Heart right ventricle (tissue), 16 donors: Measurements from ENCODE around the gene ZNF292. TPM values are rescaled to one million over a fixed set of nuclear protein-coding genes. Genes with fewer than 3 reads are reported as not detected.
"Not testable (repeated sequence)": the region's sequence is repeated elsewhere in the genome, so short reads cannot be mapped to it uniquely, and the experiment has no call there.

Experiments
- ATAC-seq, 8 donors: fragments of 200-7000 bp; cut with Tn5 transposase; one replicate each; pipeline ENCODE4 v1.9.1; 2020; ENCODE audit warnings: mild to moderate bottlenecking in 8 of 8, moderate library complexity in 8 of 8, moderate number of reproducible peaks in 1 of 8
- DNase-seq, 2 donors: peaks; one replicate each; pipeline ENCODE4 v3.0.0-alpha.2; 2020
- H3K27ac ChIP-seq, 10 donors: fragments of 200-600 bp; sonication (generic) in 2 of 10; one replicate each; pipeline versions ENCODE4 v1.5.0 to v1.8.0; 2020 to 2022; ENCODE audit warnings: mild to moderate bottlenecking in 3 of 10
- H3K27me3 ChIP-seq, 7 donors: fragments of 200-600 bp; one replicate each; pipeline ENCODE4 v1.8.0; 2021 to 2022; ENCODE audit warnings: mild to moderate bottlenecking in 2 of 7
- H3K36me3 ChIP-seq, 9 donors: fragments of 200-600 bp; sonication (generic) in 1 of 9; one replicate each; pipeline versions ENCODE4 v1.5.0 to v1.8.0; 2020 to 2022; ENCODE audit warnings: mild to moderate bottlenecking in 2 of 9
- H3K4me1 ChIP-seq, 9 donors: fragments of 200-600 bp; sonication (generic) in 1 of 9; one replicate each; pipeline versions ENCODE4 v1.5.0 to v1.8.0; 2020 to 2022; ENCODE audit warnings: mild to moderate bottlenecking in 4 of 9
- H3K4me3 ChIP-seq, 10 donors: fragments of 200-600 bp; sonication (generic) in 2 of 10; one replicate each; pipeline versions ENCODE4 v1.5.0 to v1.8.0; 2020 to 2022; ENCODE audit warnings: mild to moderate bottlenecking in 7 of 10, moderate library complexity in 2 of 10
- H3K9me3 ChIP-seq, 11 donors: fragments of 200-600 bp in 10 of 11; sonication (generic) in 2 of 11; one replicate each; pipeline versions ENCODE4 v1.5.0 to v1.8.0; 2013 to 2022; ENCODE audit warnings: mild to moderate bottlenecking in 2 of 11, control low read depth in 1 of 11, moderate library complexity in 1 of 11
- WGBS, 2 donors: extraction: QIAGEN DNeasy Blood & Tissue Kit; methylation state at CpG; one replicate each; pipeline ENCODE4 v1.1.7; 2013; ENCODE audit warnings: inconsistent platforms in 1 of 2; 5-methylcytosine and 5-hydroxymethylcytosine counted together
- intact Hi-C, 10 donors: fragments of 100-400 bp; cut with DNase I; formaldehyde crosslinking; loops; one replicate each; pipeline versions ENCODE4 v1.11.1 to v1.14.2; 2022
- polyA plus RNA-seq, 2 donors: library from polyadenylated mRNA; stranded (reverse); fragments of 200-250 nt; gene quantifications; one replicate each; pipeline ENCODE4 v1.2.3, GENCODE V29; 2013
- total RNA-seq, 10 donors: library from RNA; stranded (reverse); fragmentation: NEBNext Ultra II Directional in 3 of 10; extraction: Animal tissue kit (Norgen Biotek cat#: 25700) in 3 of 10; gene quantifications; one replicate each; pipeline versions ENCODE4 v1.2.1 to v1.2.4, GENCODE V29; 2021 to 2023
- TF ChIP-seq, protein P1 (sequence below), 9 donors: fragments of 200-600 bp; sonication (generic) in 2 of 9; IDR thresholded peaks; one replicate each; pipeline versions ENCODE4 v1.5.0 to v1.8.0; 2021 to 2022; ENCODE audit warnings: antibody characterized with exemption in 9 of 9, mild to moderate bottlenecking in 5 of 9, moderate library complexity in 1 of 9
- donor health status: Arrhythmogenic right ventricular cardiomyopathy.
- donor health status: ischemic (EF 13 %, LVEDD 7.1; RV severe dilation, severe dysfunction).
- donor health status: healthy with polysubstance abuse.
- donor health status: DM: no; HTN: yes; CAD: no.
- donor health status: DM: no; HTN: no; CAD: no.
- donor health status: ischemic (EF 25% LVEDD 6.9; RV normal size, moderate dysfunction).
- donor health status: ischemic (EF 25% LVEDD 5.7; RV mildly dilated, moderate dysfunction).
- donor health status: healthy.
- donor health status: DM: yes; HTN: yes; CAD: no.
- donor health status: Ischemic cardiomyopathy.
- donor health status: ischemic (EF 35%, LVEDD 5.7; RV mildly dilated, moderate dysfunction).
- donor health status: nonischemic (EF 11% LVEDD 7.7; RV severe dilation, severe dysfunction).
- donor health status: DM: yes; HTN: yes; CAD: no.
- donor health status: PGD.
- donor health status: ischemic (EF 29% LVEDD 5.4; RV normal size, mild dysfunction).
- donor health status: nonischemic (EF 23%, LVEDD 6.1; RV moderate dilation, normal function).

The ZNF292 gene
- total and polyA plus RNA-seq, 12 donors: 1.9 to 38.2 (median 31.3) TPM

DNA sequence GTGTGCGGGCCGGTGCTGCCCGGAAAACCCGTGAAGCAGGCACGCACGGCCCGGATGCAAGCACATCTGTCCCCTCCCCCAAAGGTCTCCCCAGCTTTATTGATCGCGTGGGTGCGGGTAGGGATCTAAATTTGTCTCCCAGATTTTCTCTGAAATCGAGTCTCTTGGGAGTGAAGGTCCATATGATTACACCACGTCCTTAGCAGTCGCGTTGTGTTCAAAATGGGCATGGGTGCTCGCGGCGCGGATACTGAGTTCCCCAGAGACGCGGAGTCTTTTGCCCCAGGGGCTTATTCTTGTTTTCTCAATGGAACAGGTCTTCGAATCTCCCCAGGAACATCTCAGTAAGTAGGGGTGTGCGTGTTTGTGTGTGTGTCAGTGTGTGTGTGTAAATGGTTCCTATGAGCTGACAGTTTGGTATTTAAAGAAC, 2.8 kb upstream of the ZNF292 start:
- Histone ChIP-seq H3K4me1 (peaks cover 0 to 50% (median 37%) of the 10 kb centered on the region in 9 donors), H3K27ac (peak overlapping the region; percentile 70 to 95 (median 90)), H3K27me3 (no peaks in the 10 kb centered on the region), H3K9me3 (no peaks in the 10 kb centered on the region), H3K36me3 (no peaks in the 10 kb centered on the region), H3K4me3 (peak overlapping the region; percentile 57 to 78 (median 72))
- 11 to 14% methylated on average over 22 of the region's 22 CpGs for WGBS, 2 donors
- TF ChIP-seq, protein P1, sequence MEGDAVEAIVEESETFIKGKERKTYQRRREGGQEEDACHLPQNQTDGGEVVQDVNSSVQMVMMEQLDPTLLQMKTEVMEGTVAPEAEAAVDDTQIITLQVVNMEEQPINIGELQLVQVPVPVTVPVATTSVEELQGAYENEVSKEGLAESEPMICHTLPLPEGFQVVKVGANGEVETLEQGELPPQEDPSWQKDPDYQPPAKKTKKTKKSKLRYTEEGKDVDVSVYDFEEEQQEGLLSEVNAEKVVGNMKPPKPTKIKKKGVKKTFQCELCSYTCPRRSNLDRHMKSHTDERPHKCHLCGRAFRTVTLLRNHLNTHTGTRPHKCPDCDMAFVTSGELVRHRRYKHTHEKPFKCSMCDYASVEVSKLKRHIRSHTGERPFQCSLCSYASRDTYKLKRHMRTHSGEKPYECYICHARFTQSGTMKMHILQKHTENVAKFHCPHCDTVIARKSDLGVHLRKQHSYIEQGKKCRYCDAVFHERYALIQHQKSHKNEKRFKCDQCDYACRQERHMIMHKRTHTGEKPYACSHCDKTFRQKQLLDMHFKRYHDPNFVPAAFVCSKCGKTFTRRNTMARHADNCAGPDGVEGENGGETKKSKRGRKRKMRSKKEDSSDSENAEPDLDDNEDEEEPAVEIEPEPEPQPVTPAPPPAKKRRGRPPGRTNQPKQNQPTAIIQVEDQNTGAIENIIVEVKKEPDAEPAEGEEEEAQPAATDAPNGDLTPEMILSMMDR (IDR thresholded peaks at IDR 0.05): no peak
- intact Hi-C loops: loop anchor here in 6 of 10 donors (5.0 to 10.0 kb wide), 7 partner anchors 52 to 542 kb away; partner anchors contain the start of gene CFAP206 (in 2 of the 6)
- no peak for DNase-seq
- ATAC-seq: no peak

DNA sequence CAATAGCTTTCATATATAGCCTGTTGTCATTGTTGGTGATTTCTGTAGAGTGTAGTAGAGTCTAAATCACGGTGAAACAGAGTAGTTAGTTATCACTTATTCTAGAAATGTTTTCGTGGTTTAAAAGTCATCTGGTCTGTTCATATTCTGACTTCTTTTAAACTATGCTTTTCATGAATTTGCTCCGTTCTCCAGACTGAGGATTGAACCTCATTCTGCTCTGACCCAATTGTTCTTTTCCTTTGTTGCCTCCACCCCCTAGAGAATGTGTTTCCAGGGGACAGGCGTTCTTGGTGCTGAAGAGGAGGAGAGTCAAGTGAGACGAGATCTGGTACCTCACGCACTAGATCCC, 748 bp upstream of the ZNF292 start:
- Histone ChIP-seq H3K27me3 (no peaks in the 10 kb centered on the region), H3K4me1 (peaks cover 0 to 65% (median 49%) of the 10 kb centered on the region in 9 donors), H3K4me3 (peak overlapping the region; percentile 86 to 98 (median 93)), H3K27ac (peak overlapping the region; percentile 87 to 99 (median 93)), H3K36me3 (peaks cover 0 to 8% (median 0%) of the 10 kb centered on the region in 9 donors), H3K9me3 (no peaks in the 10 kb centered on the region)
- DNase-seq (no peak), ATAC-seq (no peak)
- TF ChIP-seq, protein P1 (IDR thresholded peaks at IDR 0.05): no peak
- intact Hi-C loops: loop anchor here in 6 of 10 donors (5.0 to 10.0 kb wide), 7 partner anchors 50 to 540 kb away; partner anchors contain the start of gene CFAP206 (in 2 of the 6)
- WGBS, 2 donors: 0% methylated on average over 6 of the region's 6 CpGs

DNA sequence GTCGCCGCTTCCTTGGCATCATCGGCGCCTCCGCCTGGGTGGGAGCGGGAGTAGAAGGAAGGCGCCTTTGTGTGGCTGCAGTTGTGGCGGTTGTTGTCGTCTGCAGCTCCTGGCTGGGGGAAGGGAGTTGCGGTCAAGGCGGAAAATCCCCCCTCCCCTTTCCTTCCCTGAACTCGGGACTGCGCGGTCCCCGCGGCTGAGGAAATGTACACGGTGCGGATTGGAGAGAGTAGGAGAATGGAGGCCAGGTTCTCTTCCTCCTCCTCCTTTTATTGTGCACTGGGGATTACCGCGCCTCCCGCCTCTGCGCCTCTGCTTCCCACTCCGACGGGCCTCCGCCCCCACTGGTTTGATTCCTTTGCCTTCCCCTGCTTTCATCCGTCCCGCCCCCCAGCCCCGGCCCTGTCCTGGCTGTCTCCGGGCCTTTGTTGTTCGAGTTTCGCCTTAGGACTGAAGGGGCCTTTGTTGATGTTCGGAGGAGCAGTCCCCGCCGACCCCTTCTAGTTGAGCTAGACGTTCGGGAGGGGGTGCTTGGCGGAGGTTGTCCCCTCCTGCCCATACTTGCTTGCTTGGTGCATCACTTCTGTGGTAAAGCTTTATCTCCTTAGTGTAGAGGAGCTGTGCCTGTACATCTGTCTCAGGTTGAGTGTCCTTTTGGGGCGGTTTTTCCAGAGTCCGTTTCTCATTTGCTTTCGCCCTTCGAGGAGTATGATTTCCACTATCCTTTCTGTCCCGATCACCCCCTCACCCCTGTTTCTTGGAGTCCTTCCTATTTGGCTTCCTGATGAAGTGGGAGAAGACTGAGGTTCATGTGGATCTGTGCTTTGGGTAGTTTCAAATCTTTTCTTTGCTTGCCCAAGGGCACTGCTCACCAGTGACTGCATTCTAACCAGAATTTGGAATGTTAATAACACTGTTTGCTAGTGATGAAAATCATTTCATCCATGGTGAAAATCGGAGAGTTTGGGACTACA, 764 bp downstream of the ZNF292 start:
- H3K36me3 ChIP-seq: peaks cover 0 to 8% (median 0%) of the 10 kb centered on the region in 9 donors
- intact Hi-C loops: loop anchor here in 5 of 10 donors (5.0 to 10.0 kb wide), 6 partner anchors 46 to 539 kb away; partner anchors contain the start of gene CFAP206 (in 2 of the 5)
- H3K9me3 ChIP-seq: no peaks in the 10 kb centered on the region
- WGBS, 2 donors: 0 to 1% methylated on average over 43 of the region's 43 CpGs
- H3K4me3 ChIP-seq: peak overlapping the region; percentile 86 to 98 (median 93)
- TF ChIP-seq, protein P1 (IDR thresholded peaks at IDR 0.05): no peak
- peak; percentile 32 to 39 for DNase-seq
- ATAC-seq: peak; percentile 5 to 38 (median 25)
- no peaks in the 10 kb centered on the region for H3K27me3 ChIP-seq
- H3K27ac ChIP-seq: peak overlapping the region; percentile 87 to 99 (median 93)
- H3K4me1 ChIP-seq: peaks cover 0 to 77% (median 58%) of the 10 kb centered on the region in 9 donors

DNA sequence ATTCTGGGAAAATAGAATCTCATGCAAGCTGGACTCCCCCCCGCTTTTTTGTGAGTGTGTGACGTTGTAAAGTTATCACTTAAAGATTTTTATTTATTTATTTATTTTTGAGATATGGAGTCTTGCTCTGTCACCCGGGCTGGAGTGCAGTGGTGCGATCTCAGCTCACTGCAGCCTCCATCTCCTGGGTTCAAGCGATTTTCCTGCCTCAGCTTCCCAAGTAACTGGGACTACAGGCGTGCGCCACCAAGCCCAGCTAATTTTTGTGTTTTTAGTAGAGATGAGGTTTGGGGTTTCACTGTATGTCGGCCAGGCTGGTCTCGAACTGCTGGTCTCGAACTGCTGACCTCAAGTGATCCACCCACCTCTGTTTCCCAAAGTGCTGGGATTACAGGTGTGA, 2.2 kb downstream of the ZNF292 start:
- intact Hi-C loops: loop anchor here in 5 of 10 donors (5.0 to 10.0 kb wide), 6 partner anchors 45 to 537 kb away; partner anchors contain the start of gene CFAP206 (in 2 of the 5)

More for the DNA sequence above, 2.2 kb downstream of the ZNF292 start:
- H3K4me3 ChIP-seq: peak overlapping the region in 1 of 10 donors; percentile 94
- not testable (repeated sequence) for H3K27me3 ChIP-seq, ATAC-seq, DNase-seq, H3K36me3 ChIP-seq, H3K9me3 ChIP-seq, H3K27ac ChIP-seq
- H3K4me1 ChIP-seq: peaks cover 0 to 79% (median 59%) of the 10 kb centered on the region in 9 donors
- WGBS, 2 donors: 80 to 81% methylated on average over 10 of the region's 10 CpGs
